DMS 273 (cell line): Measurements from ENCODE around the gene IRF3.

ENCODE experiments used
- DNase-seq: peaks from one replicate; lab custom pipeline; 2025; ENCODE audit not compliant: unreplicated experiment; lab: John Stamatoyannopoulos, UW

The IRF3 gene

GRCh38 chr19:49687566-49688316, 22.1 kb upstream of the IRF3 start:
- DNase-seq: peak; percentile 58

DNA sequence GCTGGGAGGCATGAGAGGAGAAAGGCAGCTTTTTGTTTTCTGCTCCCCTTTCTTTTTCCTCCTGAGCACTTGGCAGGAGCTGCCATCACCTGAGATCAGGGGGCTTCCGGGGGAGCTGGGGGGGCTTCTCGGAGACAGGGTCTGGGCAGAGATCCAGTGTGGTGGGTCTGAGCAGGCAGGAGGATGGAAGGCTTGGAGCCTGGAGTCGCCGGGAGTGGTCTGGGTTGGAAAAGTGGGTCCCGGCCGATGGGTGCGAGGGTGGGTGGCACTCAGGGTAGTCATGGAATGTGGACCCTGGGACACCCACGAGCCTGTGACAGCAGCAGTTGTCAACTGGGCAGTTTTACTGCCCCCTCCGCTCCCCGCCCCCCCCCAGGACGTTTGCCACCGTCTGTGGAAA, 21.5 kb upstream of the IRF3 start:
- no peak for DNase-seq

DNA sequence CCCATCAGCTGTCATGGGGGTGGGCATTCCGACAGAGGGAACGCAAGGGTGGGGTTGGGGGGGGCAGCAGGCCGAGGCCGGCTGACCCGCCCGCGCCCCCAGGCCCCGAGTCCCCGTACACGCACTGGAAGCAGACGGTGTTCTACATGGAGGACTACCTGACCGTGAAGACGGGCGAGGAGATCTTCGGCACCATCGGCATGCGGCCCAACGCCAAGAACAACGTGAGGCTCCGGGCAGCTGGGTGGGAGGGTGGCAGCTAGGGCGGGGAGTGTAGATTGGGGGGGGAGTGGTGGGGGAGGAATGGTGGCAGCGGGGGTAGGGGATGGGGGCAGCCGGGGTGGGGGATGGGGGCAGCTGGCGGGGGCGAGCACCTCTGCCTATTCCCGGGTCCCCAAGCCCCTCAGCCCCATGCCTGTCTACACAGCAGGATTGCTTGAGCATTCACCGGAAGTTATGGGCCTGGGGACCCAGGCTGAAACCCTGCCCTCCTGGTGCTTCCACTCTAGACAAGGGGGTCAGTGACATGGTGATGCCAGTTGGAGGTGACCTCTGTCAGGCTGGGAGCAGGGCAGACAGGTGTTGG, 20.9 kb upstream of the IRF3 start:
- DNase-seq: no peak

DNA sequence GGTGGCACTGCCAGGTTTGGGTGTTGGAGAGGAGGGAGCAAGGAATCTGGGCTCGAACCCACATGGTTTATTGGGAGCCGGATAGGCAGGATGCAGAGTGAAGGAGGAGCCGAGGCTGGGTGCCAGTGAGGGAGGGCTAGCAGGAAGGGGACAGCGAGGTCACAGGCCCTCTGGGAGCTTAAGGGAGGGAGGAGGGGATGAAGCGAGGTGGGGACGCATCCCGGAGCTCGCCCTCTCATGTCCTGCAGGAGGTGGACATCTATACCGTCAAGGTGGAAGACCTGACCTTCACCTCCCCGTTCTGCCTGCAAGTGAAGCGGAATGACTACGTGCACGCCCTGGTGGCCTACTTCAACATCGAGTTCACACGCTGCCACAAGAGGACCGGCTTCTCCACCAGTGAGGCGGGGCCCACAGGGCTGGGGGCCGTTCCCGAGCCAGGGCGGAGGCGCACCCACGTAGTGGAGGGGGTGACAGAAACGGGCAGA, 20.2 kb upstream of the IRF3 start:
- DNase-seq: no peak

DNA sequence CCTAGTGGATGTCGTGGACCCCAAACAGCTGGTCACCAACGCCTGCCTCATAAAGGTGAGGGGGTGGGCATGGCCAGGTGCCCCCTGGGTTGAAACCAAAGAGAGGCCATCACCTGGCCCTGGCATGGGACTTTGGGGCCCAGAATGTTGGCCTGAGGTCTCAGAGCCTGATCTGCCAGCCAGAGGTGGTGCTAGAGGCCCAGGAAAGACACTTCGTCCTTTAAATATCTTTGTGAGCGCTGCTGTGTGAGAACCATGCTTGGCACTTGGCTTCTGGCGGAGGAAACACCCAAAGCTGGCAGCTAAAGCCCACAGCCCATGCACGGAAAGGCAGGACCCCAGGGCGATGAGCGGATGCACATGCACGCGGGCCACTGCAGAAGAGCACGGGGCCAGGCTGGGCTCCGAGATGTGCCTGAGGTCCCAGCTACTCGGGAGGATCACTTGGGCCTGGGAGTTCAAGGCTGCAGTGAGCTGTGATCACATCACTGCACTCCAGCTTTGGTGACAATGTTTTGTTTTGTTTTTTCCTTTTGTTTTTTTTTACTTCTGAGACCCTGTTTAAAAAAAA, 19.4 kb upstream of the IRF3 start:
- no peak for DNase-seq

DNA sequence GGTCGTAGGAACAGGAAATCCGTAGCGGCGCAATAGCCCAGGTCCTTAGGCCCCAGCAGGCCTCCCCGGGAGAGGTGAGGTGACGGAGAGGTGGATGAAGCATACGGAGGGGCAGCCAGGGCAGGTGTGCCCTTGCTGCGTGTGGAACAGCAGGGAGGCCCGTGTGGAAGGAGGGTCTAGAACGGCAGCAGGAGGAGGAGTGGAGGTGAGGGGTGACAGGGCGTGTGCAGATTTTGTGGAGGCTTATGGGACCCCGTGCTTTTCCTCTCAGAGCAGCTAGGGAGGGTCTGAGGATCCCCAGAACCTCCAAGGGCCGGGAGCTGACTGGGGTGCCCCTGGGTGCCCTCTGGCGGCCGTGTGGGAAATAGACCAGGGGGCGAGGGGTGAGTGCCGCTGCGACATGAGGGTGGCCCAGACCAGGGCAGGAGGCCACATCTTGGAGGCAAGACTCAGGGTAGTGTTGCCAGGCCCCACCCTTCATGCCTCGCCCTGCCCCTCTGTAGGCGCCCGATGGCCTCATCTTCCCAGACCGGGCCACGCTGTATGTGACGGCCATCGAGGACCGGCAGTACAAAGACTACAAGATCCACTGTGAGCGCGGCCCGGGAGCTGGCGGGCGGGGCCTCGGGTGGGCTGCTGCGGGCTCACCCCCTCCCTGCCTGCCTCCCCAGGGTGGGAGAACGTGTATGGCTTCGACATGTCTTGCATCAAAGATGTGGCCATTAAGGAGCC, 18.8 kb upstream of the IRF3 start:
- DNase-seq: peak; percentile 58

- no peak for DNase-seq
Observed at GRCh38 chr19:49683814-49684250, 18.2 kb upstream of the IRF3 start.

DNA sequence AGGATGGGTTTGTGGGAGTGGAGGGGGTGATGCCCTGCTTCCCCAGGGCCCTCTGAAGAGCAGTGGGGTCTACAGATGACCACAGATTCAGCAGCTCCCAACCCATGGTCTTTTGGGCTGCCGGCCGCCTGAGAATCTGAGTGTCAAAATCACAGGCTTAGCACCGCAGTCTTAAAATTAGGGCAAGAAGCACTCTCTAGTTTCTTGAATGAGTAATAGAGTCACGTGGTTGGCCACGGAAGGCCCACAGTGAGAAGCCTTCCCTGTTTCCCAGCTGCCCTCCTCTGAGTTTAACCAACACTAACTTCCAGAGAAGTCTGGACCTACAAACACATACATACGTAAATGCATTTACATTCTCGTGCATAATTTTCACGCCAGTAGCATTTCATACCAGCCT, 16.6 kb upstream of the IRF3 start:
- DNase-seq: no peak

DNA sequence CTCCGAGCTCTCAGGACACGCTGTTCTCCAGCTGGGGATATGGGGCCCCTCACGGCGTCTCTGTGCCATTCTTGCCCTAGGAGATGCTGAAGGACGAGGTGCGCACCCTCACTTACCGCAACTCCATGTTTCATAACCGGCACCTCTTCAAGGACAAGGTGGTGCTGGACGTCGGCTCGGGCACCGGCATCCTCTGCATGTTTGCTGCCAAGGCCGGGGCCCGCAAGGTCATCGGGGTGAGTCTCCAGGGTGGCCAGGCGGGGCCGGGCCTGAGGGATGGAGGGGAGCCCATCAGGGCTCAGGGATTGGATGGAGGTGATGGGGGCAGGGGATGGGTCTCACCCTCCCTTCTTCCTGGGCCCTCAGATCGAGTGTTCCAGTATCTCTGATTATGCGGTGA, 16.2 kb upstream of the IRF3 start:
- no peak for DNase-seq

- peak; percentile 96 for DNase-seq
Observed at GRCh38 chr19:49680421-49681351, 15.0 kb upstream of the IRF3 start.

- DNase-seq: peak; percentile 58
Observed at GRCh38 chr19:49679771-49680413, 14.2 kb upstream of the IRF3 start.

DNA sequence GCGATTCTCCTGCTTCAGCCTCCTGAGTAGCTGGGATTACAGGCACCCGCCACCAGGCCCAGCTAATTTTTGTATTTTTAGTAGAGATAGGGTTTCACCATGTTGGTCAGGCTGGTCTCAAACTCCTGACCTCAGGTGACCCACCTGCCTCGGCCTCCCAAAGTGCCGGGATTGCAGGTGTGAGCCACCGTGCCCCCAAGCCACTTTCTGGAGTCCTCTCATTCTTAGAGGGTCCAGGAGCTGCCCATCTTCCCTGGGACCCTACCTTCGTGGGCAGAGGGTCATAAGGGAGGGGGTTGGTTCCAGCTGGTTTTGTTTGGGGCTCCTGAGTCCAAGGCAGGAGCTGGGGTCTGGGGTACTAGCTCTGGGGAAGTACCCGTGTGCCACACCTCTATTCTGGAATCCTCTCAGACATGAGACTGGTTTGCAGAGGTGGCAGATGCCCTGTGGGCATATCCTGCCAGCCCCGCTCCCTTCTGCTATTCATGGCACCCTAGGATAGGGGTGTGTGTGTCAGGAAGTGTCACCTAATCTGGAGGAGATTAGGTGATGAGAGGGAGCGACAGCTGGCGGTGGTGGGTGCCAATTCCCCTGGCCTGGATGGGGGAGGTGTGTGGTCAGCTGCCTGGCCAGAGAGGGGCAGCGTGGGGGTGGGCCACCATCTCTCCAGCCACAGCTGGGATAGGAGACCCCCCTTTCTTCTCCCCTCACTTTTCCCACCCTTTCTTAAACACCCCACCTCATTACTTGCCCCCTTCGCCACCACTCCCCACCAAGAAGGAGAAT, 13.5 kb upstream of the IRF3 start:
- DNase-seq: peak; percentile 64

DNA sequence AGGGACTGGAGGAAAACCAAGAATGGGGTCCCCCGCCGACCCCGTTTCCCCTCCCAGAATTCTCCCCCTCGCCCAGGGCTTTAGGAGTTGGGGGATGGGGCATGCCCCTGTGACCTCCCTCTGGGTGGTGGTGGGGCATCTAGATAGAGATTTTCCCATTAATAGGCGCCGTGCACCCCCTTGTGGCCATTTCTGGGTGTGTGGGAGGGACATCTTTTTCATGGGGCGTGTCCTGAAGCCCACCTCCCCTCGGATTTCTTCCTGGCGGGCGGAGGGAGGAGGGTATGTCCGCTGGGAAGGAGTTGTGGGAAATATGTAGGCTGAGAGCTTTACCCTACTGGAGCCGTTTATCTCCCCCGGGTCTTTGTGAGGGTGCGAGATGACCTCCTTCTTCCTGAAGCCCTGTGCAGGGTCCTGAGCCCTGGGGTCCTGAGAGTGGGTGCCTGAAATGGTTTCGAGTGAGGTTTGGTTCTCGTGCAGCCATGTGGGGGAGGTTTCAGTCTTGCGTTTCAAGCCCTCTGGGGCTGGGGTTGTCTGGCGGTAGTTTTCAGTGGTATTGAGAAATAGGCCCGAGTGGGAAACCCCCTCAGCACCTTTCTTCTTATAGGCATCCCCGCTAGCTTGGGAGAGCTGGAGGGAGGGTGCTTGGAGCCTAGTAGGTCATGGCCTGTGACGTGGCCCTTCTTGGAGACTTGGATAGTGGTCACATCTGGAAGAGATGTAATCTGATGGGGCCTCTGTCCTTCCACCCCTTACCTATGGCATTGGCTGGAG, 12.4 kb upstream of the IRF3 start:
- DNase-seq: peak; percentile 95

GRCh38 chr19:49677231-49677900, 11.7 kb upstream of the IRF3 start, which contains the start of gene PRMT1:
Gene PRMT1 (plus strand): TSS chr19:49677271. CDS start chr19:49677281, 10 bp downstream.
- DNase-seq: peak; percentile 86

DNA sequence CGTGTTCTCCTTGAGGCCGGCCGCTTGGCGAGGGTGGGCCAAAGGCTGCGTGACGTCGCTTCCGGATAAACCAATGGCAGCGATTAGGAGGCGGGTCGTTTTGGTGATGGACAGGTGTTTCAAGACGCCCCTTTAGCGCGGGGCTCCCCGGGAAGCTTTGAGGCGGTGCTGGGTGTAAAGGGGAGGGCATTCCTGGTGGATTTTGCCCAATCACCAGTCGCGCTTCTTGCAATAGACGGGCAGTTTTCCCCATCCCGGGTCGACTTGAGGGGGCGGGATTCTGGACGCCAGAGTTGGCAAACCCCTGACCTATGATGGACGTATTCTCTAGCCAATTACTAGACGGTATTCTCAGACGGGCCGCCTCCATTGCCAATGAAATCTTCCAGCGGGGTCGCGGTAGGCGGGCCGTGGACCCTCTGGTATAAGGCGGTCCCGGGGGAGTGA, 11.2 kb upstream of the IRF3 start:
- DNase-seq: peak; percentile 100

GRCh38 chr19:49676136-49676783, 10.6 kb upstream of the IRF3 start:
- DNase-seq: peak; percentile 96
